OCI-LY1 (cell line): ENCODE results near the gene SDK1.

Experiments used
- H2AFZ ChIP-seq: fragments of 200-600 bp; sonication (generic), shearing (Covaris generic); 2 replicates; pipeline ENCODE4 v1.6.0; 2014; ENCODE audit warnings: antibody characterized with exemption, mild to moderate bottlenecking, low read length
- H3F3A ChIP-seq: fragments of 200-600 bp; sonication (generic), shearing (Covaris generic); 2 replicates; pipeline ENCODE4 v1.6.0; 2014; ENCODE audit warnings: mild to moderate bottlenecking, antibody characterized with exemption, low read length, moderate library complexity; ENCODE audit not compliant: insufficient read depth
- H3K27ac ChIP-seq: fragments of 200-600 bp; sonication (generic); 2 replicates; pipeline ENCODE4 v1.5.1; 2014; ENCODE audit warnings: low read length, mixed run types, mild to moderate bottlenecking, low read depth; ENCODE audit not compliant: poor library complexity, severe bottlenecking
- H3K27me3 ChIP-seq: fragments of 200-600 bp; sonication (generic); 2 replicates; pipeline ENCODE4 v1.6.0; 2014; ENCODE audit warnings: antibody characterized with exemption, mild to moderate bottlenecking, low read length, moderate library complexity; ENCODE audit not compliant: insufficient read depth
- H3K36me3 ChIP-seq: fragments of 200-600 bp; sonication (generic); 2 replicates; pipeline ENCODE4 v1.6.1; 2014; ENCODE audit warnings: mild to moderate bottlenecking, antibody characterized with exemption, low read length, moderate library complexity, mixed read lengths; ENCODE audit not compliant: insufficient read depth
- H3K4me1 ChIP-seq: fragments of 200-600 bp; sonication (generic); 2 replicates; pipeline ENCODE4 v1.5.1; 2014; ENCODE audit warnings: mild to moderate bottlenecking, low read length, moderate library complexity; ENCODE audit not compliant: insufficient read depth, severe bottlenecking
- H3K4me2 ChIP-seq: fragments of 200-600 bp; sonication (generic), shearing (Covaris generic); 2 replicates; pipeline ENCODE4 v1.6.1; 2014; ENCODE audit warnings: low read length
- H3K4me3 ChIP-seq: fragments of 200-600 bp; sonication (generic); 2 replicates; pipeline ENCODE4 v1.5.1; 2014; ENCODE audit warnings: low read length, low read depth, mild to moderate bottlenecking, mixed read lengths; ENCODE audit not compliant: poor library complexity, severe bottlenecking
- H3K79me2 ChIP-seq: fragments of 200-600 bp; shearing (Covaris generic); 2 replicates; pipeline ENCODE4 v1.6.1; 2016; ENCODE audit warnings: mixed run types, low read length, mixed read lengths; ENCODE audit not compliant: insufficient read depth
- H3K9ac ChIP-seq: fragments of 200-600 bp; sonication (generic), shearing (Covaris generic); 2 replicates; pipeline ENCODE4 v1.6.1; 2014; ENCODE audit warnings: mild to moderate bottlenecking, low read length, mixed read lengths
- H3K9me2 ChIP-seq: fragments of 200-600 bp; sonication (generic), shearing (Covaris generic); 2 replicates; pipeline ENCODE4 v1.6.1; 2014; ENCODE audit warnings: low read depth, mild to moderate bottlenecking, low read length, mixed read lengths
- H3K9me3 ChIP-seq: fragments of 200-600 bp; shearing (Covaris generic); 2 replicates; pipeline ENCODE4 v1.6.1; 2014; ENCODE audit warnings: low read length, mixed read lengths
- H4K20me1 ChIP-seq: fragments of 200-600 bp; sonication (generic), shearing (Covaris generic); 2 replicates; pipeline ENCODE4 v1.6.0; 2016; ENCODE audit warnings: mild to moderate bottlenecking, low read length; ENCODE audit not compliant: insufficient read depth
- EZH2 ChIP-seq: fragments of 200-600 bp; sonication (generic), shearing (Covaris generic); IDR thresholded peaks from 2 replicates; pipeline ENCODE4 v1.8.0; 2017; ENCODE audit warnings: borderline replicate concordance, mixed run types, mild to moderate bottlenecking, antibody characterized with exemption, low read length, moderate library complexity, mixed read lengths
- TF ChIP-seq, protein P1 (sequence below): fragments of 200-600 bp; sonication (generic), shearing (Covaris generic); IDR thresholded peaks from 2 replicates; pipeline ENCODE4 v1.5.1; 2017; ENCODE audit warnings: mild to moderate bottlenecking, antibody characterized with exemption, low read length, moderate library complexity, mixed read lengths

SDK1 gene

DNA sequence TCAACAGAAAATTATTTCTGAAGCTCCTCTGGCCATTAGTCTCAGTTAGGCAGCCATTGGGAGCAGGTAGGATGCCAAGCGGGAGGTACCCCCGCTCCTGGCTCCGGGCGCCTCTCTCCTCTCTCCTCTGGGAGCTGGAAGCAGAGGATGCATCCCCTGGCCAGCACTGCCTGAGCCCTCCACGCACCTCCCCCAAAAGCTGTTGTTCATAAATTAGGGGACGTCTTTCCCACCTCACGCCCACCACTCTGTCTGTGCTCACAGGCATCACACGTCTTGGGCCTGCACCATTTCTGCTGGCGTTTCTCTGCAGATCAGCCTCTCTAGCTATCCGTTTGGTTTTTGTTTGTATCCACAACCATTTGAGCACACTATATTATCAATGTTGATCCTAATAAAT, 772.0 kb downstream of the SDK1 start:
- H3K9ac ChIP-seq = no peak overlapping the region
- TF ChIP-seq, protein P1, sequence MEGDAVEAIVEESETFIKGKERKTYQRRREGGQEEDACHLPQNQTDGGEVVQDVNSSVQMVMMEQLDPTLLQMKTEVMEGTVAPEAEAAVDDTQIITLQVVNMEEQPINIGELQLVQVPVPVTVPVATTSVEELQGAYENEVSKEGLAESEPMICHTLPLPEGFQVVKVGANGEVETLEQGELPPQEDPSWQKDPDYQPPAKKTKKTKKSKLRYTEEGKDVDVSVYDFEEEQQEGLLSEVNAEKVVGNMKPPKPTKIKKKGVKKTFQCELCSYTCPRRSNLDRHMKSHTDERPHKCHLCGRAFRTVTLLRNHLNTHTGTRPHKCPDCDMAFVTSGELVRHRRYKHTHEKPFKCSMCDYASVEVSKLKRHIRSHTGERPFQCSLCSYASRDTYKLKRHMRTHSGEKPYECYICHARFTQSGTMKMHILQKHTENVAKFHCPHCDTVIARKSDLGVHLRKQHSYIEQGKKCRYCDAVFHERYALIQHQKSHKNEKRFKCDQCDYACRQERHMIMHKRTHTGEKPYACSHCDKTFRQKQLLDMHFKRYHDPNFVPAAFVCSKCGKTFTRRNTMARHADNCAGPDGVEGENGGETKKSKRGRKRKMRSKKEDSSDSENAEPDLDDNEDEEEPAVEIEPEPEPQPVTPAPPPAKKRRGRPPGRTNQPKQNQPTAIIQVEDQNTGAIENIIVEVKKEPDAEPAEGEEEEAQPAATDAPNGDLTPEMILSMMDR = no peak
- no peak for TF ChIP-seq EZH2
- no peak overlapping the region for H3K4me2 ChIP-seq
- no peaks in the 10 kb centered on the region for H3K79me2 ChIP-seq
- H3K9me2 ChIP-seq = no peaks in the 10 kb centered on the region
- H2AFZ ChIP-seq = no peak overlapping the region
- peaks cover 18% of the 10 kb centered on the region; the same call in 1 of the 2 replicates for H3K36me3 ChIP-seq
- H3K27me3 ChIP-seq = no peaks in the 10 kb centered on the region
- H4K20me1 ChIP-seq = no peaks in the 10 kb centered on the region
- H3F3A ChIP-seq = no peaks in the 10 kb centered on the region
- H3K9me3 ChIP-seq = no peaks in the 10 kb centered on the region
- H3K4me3 ChIP-seq = no peak overlapping the region
- no peak overlapping the region for H3K27ac ChIP-seq
- H3K4me1 ChIP-seq = no peaks in the 10 kb centered on the region

DNA sequence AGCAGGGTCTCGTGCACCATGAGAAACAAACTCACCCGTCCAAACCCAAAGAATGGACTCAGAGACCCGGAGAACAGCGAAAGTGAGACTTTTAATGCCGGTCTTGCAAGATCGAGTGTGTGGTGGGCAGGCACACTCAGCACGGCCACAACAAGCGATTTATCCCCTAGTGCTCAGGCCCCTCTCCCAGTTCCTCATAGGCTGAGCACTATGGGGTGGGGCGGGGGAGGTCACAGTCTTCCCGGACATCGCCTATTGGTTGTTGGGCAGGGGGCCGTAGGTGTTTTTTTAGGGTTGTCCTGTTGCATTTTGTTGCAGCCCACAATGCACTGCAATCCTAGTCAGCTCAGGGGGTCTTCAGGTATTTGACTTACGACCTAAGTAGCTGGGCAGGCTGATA, 772.7 kb downstream of the SDK1 start:
- Histone ChIP-seq H3K79me2 (no peaks in the 10 kb centered on the region), H3K27ac (no peak overlapping the region), H3K27me3 (no peaks in the 10 kb centered on the region), H3K36me3 (peaks cover 16% of the 10 kb centered on the region; the same call in 1 of the 2 replicates), H3F3A (no peaks in the 10 kb centered on the region), H3K9me2 (no peaks in the 10 kb centered on the region), H3K9me3 (no peaks in the 10 kb centered on the region), H3K9ac (no peak overlapping the region), H3K4me3 (no peak overlapping the region), H3K4me1 (no peaks in the 10 kb centered on the region), H3K4me2 (no peak overlapping the region), H2AFZ (no peak overlapping the region), H4K20me1 (no peaks in the 10 kb centered on the region)
- no peak for TF ChIP-seq EZH2
- TF ChIP-seq, protein P1 = no peak

DNA sequence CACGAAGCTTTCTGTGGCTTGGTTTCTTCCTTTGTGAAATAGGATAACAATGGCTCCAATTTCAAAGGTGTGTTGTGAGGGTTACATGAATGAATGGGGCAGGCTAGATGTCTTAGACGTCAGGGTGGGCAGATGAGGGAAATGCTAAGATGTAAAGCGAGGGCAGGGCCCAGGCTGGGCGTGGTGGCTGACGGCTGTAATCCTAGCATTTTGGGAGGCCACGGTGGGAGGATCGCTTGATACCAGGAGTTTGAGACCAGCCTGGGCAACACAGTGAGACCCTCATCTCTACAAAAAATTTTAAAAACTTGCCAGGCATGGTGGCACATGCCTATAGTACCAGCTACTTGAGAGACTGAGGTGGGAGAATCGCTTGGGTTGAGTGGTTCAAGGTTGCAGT, 773.4 kb downstream of the SDK1 start:
- no peak overlapping the region for H3K27ac ChIP-seq
- no peaks in the 10 kb centered on the region for H3K9me3 ChIP-seq
- no peaks in the 10 kb centered on the region for H3K27me3 ChIP-seq

More for the DNA sequence above, 773.4 kb downstream of the SDK1 start:
- Histone ChIP-seq H4K20me1 (no peaks in the 10 kb centered on the region), H3F3A (no peaks in the 10 kb centered on the region), H3K9me2 (no peaks in the 10 kb centered on the region), H3K79me2 (no peaks in the 10 kb centered on the region), H3K36me3 (peaks cover 16% of the 10 kb centered on the region; the same call in 1 of the 2 replicates), H3K4me3 (no peak overlapping the region), H3K4me1 (no peaks in the 10 kb centered on the region), H2AFZ (no peak overlapping the region), H3K9ac (no peak overlapping the region), H3K4me2 (no peak overlapping the region)
- TF ChIP-seq, protein P1 = no peak
- TF ChIP-seq EZH2 = no peak
